ENCODE data around the gene PRR36.
"Not testable (repeated sequence)": the region's sequence is repeated elsewhere in the genome, so short reads cannot be mapped to it uniquely, and the experiment has no call there.

PRR36 gene

DNA sequence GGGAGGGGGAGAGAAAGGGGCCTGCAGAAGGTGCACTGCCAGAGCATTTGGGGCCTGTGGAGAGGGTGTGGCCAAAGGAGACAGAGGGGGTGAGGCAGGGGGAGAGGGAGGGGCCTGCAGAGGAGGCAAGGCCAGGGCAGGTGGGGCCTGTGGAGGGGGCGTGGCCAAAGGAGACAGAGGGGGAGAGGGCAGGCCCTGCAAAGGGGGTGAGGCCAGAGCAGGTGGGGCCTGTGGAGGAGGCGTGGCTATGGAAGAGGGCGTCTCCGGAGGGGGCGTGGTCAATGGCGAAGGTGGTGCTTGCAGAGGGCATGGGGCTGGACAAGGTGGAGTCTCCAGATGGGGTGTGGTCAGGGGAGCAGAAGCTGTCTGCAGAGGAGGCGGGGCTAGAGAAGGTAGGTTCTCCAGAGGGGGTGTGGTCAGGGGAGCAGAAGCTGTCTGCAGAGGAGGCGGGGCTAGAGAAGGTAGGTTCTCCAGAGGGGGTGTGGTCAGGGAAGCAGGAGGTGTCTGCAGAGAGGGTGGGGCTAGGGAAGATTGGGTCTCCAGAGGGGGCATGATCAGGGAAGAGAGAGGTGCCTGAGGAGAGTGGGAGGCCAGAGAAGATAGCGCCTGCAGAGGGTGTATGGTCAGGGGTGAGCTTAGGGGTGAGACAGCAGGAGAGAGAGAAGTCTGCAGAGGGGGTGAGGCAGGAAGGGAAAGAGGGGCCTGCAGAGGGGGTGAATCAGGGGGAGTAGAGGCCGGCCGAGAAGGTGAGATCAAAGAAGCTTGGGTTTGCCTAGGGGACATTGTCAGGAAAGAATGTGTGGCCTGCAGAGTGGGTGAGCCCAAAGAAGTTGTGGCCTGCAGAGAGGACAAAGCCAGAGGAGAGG lies 3.4 kb downstream of the PRR36 start:
- DNase-seq: peak; percentile 78

DNA sequence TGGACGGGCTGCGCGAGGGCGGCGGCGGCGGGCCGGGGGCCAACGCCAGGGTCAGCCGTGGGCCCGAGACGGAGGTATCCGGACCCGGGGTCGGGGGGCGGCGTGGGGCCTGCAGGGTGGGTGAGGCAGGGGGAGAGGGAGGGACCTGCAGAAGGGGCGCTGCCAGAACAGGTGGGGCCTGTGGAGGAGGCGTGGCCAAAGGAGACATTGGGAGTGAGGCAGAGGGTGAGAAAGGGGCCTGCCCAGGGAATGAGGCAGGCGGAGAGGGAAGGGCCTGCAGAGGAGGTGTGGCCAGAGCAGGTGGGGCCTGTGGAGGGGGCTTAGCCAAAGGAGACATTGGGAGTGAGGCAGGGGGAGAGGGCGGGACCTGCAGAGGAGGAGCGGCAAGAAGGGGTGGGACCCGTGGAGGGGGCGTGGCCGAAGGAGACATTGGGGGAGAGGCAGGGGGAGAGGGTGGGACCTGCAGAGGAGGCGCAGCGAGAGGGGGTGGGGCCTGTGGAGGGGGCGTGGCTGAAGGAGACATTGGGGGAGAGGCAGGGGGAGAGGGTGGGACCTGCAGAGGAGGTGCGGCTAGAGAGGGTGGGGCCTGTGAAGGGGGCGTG lies 4.2 kb downstream of the PRR36 start:
- peak; percentile 73 for DNase-seq

DNA sequence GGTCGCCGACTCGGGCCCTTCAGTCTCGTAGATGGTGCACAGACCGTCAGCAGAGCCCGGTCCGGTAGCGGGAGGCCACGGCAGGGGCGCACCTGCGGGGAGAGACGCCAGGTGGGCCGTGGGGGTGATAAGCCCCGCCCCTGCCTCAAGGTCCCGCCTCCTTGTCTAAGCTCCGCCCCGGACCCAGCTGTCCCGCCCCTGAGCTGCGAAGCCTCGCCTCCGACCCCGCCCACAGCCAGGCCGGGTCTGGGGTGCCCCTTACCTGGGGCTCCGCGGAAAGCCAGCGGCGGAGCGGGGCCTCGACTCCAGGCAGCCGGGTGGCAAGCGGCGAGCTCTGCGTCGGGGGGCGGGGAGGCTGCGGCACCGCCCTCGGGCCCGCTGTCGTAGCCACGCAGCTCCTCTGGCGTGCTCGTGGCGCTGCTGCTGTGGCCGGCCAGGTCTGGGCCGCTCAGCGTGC lies 4.7 kb downstream of the PRR36 start:
- DNase-seq: peak; percentile 78

DNA sequence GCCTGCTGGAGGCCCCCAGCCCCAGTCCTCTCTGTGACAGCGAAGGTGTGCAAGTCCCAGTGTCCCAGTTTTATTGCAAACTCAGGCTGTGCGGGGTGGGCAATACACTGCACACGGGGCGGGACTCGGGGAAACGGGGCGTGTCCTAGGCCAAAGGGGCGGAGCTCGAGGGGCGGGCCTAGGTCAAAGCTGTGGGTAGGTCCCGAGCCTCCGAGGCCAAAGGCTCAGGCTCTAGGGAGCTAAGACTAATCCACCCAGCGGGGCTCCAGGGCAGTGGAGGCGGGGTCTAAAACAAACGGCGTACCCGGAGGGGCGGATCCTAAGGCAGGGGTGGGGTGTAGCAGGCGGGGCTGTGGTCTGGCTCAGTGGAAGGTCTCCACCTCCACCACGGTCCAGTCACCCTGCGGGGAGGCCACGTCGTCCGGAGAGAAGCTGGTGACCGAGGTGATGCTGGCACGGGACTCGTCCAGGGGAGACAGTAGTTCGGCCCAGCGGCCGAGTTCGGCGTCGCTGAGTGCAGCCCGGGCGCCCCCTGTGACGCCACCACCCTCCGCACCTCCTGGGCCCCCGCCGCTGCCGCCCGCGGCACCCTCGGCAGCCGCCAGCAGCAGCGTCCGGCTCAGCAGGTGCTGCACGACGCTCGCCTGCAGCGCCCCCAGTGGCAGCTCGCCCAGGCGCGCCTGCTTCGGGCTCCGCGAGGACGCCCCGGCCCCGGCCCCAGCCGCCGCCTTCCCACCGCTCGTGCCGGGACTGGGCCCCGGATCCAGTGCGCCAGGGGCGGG lies 5.3 kb downstream of the PRR36 start:
- peak; percentile 87 for DNase-seq

DNA sequence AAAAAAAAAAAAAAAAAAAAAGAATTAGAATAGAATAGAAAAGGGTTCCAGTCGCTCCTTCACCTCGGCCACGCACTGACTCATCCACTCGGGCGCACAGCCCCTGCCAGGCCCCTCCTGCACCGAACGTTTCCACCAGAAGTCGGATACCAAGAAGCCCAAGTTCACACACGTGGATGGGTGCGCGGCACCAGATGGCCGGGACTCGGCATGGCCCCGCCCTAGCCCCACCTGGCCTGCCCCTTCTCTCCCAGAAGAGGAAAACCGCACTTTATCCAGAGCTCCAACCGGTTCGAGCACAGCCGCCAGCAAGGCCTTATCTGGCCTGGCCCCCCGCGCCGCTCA lies 5.9 kb downstream of the PRR36 start:
- DNase-seq: peak; percentile 44

DNA sequence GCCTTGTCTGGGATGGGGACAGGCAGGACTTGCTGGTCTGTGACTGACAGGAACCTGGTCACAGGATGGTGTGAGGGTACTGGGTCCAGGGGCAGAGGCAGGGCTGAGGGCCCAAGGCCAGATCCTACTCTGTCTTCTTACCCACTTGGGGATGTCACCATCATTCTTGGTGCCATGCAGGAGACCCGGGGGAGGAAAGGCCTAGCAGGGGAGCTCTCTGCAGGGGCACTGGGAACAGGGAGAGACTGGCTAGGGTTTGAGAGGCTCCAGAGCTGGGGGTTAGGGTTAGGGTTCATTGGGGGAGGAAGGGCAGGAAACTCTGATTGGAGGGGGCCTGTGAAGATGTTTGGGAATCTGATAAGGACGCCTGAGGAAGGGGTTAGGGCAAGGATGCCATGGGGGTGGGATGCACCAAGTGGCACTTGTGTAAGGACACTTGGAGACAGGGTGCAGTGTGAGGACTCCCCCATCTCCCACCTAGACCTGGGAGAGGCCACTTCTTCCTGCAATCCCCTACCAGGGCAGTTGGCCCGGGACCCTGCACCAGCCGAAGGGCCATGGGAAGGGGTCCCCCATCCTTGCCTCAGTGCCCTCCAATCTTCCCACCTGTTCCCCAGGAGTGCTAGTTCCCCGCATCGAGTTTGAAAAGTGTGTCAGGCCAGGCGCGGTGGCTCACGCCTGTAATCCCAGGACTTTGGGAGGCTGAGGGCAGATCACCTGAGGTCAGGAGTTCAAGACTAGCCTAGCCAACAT lies 6.9 kb downstream of the PRR36 start:
- no peak for DNase-seq

DNA sequence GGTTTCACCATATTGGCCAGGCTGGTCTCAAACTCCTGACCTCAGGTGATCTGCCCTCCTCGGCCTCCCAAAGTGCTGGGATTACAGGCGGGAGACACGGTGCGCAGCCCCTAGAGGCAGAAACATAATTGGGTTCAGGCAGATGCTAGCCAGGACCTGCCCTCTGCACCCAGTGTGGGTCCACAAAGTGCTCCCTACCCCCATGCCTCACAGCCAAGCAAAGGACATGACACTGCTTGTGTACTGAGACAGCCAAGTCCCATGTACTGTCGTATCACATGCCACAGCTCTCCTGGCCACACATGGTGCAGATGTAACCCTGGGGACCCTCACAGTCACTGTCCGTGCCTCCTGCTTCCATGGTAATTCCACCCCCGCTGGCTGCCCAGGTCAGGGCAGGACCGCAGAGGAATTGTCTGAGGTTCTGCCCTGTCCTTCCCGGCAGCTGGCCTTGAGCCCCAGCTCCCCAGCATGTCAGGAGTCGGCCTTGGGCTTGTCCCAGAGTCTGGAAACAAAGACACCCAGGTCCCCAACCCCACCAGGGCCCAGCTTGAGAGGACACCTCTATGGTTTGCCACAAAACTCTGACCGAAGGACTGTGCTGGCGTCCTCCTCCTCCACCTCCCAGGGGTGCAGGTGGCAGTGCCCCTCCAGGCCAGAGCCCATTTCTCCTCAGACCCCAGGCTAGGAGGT lies 7.6 kb downstream of the PRR36 start:
- DNase-seq: no peak

DNA sequence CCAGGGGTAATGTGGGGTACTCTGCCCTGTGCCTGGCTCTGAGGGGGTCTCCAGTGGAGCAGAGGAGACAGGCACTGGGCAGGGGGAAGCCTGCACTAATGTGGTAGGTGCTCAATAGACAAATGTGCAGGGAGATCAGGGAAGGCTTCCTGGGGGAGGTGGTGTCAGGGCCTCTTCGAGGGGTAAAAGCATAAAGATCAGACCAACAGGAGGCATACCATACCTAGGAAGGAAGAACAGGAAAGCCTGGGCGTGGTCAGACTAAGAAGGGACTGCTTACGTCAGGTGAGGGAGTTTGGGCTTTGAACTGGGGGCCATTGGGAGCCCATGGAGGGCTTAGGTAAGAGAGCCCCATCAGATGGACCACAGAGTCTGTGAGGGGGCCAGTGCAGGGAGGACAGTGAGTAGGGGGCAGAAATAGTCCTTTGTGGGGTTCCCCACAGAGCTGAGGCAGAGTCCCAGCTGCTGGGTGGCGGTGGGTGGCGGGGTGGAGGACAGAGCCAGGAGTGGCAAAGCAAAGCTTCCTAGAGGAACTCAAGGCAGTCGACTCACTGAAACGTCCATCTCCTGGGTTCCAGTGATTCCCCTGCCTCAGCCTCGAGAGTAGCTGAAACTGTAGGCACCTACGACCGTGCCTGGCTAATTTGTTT lies 8.8 kb downstream of the PRR36 start:
- no peak for DNase-seq

DNA sequence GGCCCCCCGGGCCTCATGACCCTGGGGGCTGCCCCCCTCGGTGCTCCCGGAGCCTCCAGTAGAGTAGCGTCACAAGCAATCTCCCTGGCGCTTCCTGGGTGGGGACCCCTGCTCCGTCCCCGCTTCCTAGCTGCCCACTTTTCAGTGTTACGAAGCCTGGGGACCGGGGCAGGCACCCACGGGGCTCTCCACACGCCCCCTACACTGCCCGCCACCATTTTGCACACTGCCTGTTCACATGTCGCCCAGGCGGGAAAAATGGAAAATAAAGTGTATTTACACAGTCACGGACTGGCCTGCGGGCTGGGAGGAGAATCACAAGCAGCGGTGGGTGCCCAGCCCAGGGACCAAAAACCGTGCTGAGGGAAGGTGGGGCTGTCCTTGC lies 9.5 kb downstream of the PRR36 start:
- no peak for DNase-seq

DNA sequence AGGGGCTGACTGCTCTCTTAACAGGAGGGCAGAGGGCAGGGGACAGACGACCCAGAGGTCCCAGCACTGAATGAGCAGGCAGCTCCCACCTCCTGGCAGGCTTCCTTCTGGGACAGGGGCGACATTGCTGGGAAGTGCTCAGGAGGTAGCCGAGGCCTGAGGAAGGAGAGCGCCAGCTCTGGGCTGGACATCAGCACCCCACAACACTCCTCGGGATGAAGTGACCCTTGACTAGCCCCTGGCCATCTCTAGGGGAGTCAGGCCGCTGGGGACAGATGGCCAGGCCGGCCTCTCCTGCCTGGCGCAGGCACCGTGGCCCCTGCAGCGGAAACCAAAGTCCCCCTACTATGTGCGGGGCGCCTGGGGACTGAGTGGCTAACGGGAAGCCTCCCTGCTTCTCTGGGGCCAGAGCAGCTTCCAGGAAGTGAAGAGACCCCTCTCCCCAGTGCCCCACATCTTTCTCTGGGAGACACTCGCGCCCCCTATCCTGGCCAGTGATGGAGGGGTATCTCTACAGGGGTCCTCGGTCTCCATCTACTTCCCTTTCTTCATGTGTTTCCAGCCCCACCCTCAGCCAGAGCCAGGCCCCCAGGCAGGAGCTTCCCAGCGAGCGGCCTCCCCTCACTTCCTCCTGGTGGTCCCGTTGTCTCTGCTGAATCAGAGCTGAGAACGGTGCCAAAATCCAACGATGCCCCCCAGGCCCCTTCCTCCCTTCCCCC lies 10.1 kb downstream of the PRR36 start:
- no peak for DNase-seq

DNA sequence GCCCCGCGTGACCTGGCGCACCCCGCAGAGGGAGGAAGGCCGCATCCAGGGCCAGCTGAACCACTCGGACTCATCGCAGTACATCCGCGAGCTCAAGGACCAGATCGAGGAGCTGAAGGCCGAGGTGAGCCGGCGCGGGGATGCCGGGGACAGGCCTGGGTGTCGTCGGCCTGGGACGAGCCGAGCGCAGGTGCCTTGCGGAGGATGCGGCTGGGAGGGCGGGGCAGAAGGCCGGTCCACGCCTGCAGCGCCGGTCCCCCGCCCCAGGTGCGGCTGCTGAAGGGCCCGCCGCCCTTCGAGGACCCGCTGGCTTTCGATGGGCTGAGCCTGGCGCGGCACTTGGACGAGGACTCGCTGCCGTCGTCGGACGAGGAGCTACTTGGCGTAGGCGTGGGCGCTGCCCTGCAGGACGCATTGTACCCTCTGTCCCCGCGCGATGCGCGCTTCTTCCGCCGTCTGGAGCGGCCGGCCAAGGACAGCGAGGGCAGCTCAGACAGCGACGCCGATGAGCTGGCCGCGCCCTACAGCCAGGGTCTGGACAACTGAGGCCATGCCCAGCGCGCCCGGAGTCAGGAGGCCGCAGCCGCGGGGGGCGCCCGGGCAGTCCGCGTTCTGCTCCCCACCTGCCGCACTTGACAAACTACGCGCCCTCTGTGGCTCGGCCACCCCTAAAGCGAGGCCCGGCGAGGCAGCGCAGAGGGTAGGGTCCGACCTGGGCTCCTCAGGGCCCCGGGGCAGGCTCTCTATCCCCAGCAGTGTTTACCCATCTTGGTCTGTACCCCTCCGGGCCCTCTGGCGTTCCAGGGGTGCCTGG lies 10.8 kb downstream of the PRR36 start:
- peak; percentile 26 for DNase-seq

DNA sequence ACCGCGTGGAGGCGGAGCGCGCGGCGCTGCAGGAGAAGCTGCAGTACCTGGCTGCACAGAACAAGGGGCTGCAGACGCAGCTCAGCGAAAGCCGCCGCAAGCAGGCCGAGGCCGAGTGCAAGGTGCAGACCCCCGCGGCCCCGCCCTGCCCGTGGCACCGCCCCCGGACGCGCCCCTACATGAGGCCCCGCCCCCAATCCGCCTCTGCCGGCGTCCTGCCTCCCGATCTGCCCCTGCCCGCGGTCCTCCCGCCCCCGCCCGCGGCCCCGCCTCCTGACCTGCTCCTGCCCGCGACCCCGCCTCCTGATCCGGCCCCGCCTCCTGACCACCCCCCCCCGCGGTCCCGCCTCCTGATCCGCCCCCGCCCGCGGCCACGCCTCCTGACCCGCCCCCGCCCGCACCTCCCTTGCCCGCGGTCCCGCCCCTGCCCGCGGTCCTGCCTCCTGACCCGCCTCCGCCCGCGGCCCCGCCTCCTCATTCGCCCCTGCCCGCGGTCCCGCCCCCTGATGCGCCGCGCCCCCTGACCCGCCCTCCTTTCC lies 11.7 kb downstream of the PRR36 start:
- DNase-seq: peak; percentile 83

DNA sequence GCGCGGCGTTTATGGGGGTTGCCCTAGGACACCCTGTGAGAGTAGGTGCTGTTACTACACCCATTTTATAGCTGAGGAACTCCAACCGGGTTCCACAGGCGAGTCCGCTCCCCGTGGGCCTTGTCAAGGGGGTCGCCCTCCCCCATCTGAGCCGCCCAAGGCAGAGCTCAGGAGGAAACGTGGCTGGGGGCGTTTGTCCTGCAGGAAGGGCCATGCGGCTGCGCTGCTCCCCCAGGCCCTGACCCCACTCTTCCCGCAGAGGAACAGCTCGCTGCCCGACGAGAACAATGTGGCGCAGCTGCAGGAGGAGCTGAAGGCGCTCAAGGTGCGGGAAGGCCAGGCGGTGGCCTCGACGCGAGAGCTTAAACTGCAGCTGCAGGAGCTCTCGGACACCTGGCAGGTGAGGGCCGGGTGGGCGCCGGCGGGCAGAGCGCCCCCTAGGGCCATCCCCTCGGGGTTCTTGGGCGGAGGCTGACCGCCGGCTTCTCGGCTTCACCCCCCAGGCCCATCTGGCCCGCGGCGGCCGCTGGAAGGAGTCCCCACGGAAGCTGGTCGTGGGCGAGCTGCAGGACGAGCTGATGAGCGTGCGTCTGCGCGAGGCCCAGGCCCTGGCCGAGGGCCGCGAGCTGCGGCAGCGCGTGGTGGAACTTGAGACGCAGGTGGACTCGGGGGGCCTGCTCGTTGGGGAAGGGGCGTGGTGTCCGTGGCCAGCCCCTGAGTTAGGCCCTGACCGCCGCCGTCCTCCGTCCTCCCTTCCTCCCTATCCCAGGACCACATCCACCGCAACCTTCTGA lies 12.4 kb downstream of the PRR36 start:
- no peak for DNase-seq

DNA sequence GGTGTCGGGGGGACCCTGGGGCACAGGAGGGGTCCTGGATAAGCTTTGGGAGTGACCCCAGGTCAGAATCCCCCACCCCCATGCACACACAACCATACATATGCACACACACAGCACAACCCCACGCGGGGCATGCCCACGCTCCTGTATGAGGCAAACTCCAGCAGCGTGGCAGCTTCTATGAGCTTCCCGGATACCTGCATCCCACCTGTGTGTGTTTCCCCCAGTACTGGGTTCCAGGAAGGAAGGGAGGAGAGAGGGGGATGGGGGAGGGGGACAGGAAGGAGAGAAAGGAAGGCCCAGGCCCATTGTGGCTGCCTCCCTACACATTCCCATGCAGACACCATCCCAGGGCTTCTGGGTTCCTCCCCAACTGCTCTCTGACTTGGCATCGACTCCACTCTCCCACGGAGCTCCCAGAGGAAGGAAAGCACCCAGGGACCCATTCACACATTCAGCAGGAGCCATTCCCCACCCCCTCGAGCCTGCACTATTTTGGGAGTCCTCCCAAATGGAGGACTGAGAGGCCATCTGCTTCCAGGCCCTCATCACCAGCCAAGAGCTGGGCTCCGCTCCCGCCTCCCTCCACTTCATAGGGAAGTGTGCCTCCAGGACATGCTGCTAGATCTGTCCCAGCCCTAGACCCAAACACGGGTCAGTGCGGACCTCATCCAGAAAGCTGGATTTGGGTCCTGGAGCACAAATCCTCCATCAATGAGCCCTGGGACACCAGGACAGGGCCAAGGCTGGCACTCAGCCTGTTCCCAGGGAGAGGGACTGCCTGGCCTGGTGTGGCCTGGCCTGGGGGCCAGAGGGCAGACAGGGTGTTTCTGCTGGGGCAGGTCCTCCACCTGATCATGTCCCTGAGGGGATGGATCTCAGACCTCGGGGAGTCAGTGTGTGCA lies 13.2 kb downstream of the PRR36 start:
- DNase-seq: no peak

DNA sequence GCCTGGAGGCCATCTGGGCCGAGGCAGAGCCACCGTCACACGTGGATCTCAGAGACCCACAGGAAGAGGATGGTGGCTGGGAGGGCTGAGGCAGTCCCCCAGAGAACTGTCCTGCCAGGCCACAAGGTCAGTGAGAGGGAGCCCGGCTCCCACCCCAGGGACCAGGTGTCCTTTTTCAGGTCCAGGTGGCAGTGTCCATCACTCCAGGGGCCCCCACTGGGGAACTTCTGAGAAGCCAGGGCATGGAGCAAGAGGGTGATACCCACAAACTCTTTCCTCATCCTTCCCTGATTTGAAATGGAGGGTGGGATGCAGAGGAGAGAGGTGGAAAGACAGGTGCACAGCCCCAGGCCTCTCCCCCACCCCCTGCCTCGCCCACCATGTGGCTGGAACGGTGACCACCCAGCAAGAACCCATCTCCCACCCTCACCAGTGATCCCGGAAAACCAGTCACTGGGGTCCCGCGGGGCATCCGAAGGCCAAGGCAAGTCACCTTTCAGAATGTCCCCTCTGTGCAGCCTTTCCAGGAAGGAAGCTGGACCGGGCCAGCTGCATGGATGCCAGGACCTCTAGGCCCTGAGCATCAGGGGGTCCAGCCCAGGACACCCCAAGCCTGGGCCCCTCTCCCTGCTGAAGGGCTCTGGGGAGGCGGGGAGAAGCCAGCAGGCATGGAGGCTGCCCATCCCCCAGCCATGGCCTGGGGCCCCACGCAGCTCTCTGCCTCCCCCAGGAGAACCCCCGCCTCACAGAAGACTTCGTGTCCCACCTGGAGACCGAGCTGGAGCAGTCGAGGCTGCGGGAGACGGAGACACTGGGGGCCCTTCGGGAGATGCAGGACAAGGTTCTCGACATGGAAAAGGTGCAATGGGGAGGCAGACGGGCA lies 14.1 kb downstream of the PRR36 start:
- no peak for DNase-seq

DNA sequence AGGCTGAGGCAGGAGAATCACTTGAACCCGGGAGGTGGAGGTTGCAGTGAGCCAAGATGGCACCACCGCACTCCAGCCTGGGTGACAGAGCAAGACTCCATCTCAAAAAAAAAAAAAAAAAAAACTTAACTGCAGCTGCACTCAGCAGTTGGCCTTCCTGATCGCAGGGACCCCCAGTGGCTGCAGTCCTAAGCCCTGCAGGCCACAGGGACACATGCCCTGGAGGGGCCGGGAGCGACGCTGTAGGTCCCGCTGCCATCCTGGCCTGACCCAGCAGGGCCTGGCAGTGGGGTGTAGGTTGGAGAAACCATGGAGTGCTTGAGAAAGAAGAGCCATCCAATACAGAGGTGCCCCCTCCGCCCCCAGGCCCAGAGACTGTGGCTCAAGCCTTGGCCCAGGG lies 15.1 kb downstream of the PRR36 start:
- not testable (repeated sequence) for DNase-seq

All from stimulated activated CD4-positive, alpha-beta T cell treated with anti-CD3 and anti-CD28 coated beads, Interleukin-15, amount 100 ng/mL, for 24 hours (primary cell).